ENCODE data around the gene ABCC11.

DNA sequence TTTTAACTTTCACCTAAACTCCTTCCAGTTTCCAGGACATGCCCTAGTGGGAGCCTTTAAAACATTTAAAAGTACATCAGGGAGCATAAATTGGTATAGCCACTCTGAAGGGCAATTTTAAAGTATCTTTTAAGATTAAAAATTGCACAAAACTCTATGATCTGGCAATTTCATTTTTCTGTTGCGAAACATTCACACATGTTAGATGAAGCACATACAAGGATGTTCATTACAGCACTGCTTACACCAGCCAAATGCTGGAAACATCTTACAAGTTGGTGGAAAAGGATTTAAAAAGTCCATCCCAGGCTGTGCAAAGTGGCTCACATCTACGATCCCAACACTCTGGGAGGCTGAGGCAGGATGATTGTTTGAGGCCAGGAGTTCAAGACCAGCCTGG, 29.6 kb downstream of the ABCC11 start:
- TF ChIP-seq CTCF (IDR thresholded peaks at IDR 0.05) (no peak), EZH2 (IDR thresholded peaks at IDR 0.05; ENCODE audit: borderline replicate concordance, insufficient read depth, low read depth, low read length, poor library complexity, severe bottlenecking) (no peak)
